GM18526 (cell line): Measurements from ENCODE around the gene MED12L.

Experiments
- POLR2A ChIP-seq: IDR thresholded peaks from 3 replicates; pipeline ENCODE4 v1.6.1; 2011; ENCODE audit not compliant: insufficient read length; ENCODE audit errors: extremely low read depth

The MED12L gene

GRCh38 chr3:151315846-151316245 lies 230.4 kb downstream of the MED12L start:
- TF ChIP-seq POLR2A: no peak

DNA sequence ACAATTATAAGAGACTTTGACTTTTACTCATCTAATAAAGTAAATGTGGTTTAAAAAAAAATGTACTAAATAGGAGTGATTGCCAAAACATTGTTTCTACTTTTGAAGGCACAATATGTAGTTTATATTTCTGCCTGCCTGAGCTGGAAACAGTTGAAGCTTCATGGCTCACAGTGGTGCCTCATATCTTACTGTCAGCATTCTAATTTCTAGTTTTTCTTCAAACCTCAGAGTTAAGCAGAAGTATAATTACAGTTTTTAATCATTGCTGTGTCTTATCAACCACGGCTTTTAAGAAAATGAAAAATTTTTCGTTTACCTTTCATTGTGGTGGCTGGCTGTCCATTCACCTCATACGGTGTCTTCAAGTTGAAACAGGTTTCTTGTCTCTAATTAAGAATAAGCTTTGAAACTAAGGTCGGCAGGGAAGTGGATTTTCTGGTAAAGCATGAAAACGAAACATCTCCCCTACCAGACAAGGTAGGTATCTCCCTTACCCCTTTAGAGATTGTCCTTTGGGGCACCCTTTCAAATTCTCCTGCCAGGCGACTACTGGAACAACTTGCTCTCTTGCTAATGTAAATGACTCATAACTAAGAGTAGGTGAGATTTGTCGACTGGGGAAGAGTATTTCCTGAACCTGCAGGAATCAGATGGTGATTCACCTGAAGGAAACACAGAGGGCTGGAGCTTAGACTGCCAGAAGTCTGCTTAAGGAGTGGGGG lies 231.0 kb downstream of the MED12L start, which contains the start of gene GPR87:
Gene GPR87, minus strand, starts transcription at position 554 of the 725 bp plus-strand sequence. CDS start 16,720 bp downstream, outside the sequence.
- TF ChIP-seq POLR2A: no peak

DNA sequence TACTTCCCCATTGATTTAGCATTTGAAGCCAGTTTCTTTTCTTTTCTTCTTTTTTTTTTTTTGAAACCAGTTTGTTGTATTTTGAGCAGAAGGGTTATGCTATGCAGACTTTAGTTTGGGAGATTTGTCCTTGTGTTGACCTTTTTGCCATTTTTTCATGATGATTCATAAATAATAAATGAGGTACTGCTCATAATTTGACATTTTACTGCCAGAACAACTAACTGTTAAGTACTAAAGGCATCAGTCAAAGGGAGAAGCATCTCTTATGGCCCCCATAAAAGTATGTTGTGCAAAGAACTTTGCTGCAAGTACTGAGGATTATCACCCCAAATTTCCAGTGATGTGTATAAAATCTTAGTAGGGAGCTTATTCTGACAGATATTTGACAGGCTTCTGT lies 232.8 kb downstream of the MED12L start:
- no peak for TF ChIP-seq POLR2A

GRCh38 chr3:151318991-151319390 lies 233.5 kb downstream of the MED12L start:
- no peak for TF ChIP-seq POLR2A

DNA sequence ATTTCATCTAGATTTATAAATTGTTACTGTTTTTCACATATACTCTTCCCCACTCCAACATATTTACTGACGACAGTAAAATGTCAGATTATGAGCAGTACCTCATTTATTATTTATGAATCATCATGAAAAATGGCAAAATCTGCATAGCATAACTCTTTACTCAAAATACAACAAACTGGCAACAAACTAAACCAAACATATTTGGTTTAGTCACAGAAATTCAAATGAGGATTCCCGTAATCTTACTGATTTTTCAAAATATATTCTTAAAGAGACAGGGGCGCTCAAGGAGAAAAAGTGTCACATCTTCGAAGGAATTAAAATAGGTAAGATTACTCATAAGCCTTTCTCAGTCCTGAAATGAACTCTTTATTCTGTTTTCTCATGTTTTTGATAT lies 234.2 kb downstream of the MED12L start:
- TF ChIP-seq POLR2A: no peak

DNA sequence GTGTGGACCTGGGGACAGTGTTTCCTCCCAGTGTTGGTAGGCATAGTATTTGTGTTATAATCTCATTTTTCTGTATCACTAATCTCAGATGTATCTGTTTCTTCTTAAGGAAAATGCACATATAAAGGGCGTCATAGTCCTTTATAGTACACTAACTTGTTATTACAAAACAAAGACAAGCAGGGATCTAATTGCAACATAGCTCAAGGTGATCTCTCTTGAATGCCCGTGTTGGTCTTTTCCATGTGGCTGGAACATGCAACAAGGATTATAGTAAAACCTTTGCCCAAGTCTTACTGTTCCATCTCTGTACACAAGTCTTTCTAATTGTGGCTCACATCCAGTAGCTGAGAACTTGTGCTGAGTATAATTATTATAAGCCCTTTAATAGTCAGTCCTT lies 234.7 kb downstream of the MED12L start:
- no peak for TF ChIP-seq POLR2A

GRCh38 chr3:151321526-151321925 lies 236.1 kb downstream of the MED12L start:
- no peak for TF ChIP-seq POLR2A

DNA sequence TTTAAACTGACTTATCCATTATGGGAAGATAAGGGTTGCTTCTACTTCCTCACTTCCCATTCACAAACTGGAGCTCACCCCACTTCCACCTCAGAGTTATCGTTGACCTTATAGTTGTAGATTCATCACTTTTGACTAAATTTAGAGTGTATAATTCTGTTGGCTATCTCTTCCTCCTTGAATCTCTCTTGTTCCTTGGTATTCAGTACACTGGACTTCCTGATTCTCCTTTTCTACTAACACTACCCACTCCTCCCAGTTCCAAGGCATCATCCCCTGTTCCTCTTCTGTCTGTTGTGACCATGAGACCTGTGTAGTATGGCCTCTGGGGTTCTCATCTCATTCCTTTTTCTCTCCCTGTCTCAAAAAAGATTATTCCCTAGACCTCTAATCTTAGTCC lies 237.0 kb downstream of the MED12L start:
- TF ChIP-seq POLR2A: no peak

- no peak for TF ChIP-seq POLR2A
These were observed 242.2 kb downstream of the MED12L start for GRCh38 chr3:151327571-151328198.

GRCh38 chr3:151328298-151328995 lies 243.0 kb downstream of the MED12L start:
- TF ChIP-seq POLR2A: no peak

DNA sequence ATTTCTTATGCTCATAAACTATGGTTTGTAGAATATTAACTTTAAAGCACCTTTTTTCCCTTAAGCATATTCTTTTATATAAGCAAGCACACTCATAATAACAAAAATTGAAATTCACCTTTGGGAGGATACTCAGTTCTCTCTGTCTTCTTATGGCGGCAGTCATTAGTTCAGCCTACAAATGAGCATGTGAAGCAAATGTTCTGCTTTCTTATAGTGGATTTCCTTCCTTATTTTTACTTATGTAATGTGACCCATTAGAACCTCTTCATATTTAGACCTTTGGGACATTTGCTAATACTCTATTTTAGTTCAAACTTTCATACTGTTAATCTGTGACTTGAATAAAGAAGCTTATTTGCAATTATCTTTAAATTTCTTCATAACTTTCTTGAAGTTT lies 243.9 kb downstream of the MED12L start, which contains the start of gene P2RY13:
Gene P2RY13, minus strand, starts transcription at position 187 of the 400 bp plus-strand sequence. Its CDS starts 21 bp downstream, at position 166.
- no peak for TF ChIP-seq POLR2A

DNA sequence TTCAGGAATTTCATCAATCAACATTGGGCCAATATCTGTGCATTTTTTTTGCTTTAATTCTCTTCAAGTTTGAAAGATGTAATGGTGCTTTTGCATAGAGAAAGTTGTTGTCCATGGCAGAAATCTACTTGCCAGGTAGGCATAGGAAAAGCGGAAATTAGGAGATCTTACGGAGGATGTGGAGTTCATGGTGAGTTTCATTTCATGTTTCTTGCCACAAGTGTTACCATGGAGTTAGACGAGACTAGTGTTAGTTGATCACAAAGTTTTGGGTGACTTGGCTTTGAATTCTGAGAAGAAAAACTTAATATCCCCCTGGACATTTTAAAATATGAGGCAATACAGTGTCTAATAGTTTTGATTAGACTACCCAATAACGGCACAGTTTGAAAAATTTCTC lies 244.9 kb downstream of the MED12L start:
- no peak for TF ChIP-seq POLR2A

GRCh38 chr3:151330899-151331298 lies 245.4 kb downstream of the MED12L start:
- TF ChIP-seq POLR2A: no peak

DNA sequence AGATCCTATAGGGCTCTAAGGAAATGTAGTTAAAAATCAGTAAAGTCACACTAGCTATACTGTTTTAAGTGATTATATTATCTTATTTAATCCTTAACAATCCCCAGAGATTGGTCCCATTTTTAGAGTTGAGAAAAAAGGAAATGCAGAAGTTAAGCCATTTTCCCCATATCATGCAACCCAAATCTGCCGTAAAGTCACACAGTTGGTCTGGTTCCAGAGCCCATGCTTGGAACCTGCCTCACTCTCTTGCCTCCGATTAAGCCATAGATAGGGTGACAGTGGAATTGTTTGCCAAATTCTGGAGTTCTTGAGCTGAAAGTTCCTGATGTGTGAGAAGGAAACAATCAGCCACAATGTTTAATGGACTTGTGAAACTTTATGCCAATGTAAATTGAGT lies 246.2 kb downstream of the MED12L start:
- TF ChIP-seq POLR2A: no peak

- TF ChIP-seq POLR2A: no peak
These were observed 260.4 kb downstream of the MED12L start for GRCh38 chr3:151345859-151346258.

GRCh38 chr3:151346292-151346691 lies 260.8 kb downstream of the MED12L start:
- no peak for TF ChIP-seq POLR2A

- no peak for TF ChIP-seq POLR2A
These were observed 262.0 kb downstream of the MED12L start for GRCh38 chr3:151347432-151347831.

DNA sequence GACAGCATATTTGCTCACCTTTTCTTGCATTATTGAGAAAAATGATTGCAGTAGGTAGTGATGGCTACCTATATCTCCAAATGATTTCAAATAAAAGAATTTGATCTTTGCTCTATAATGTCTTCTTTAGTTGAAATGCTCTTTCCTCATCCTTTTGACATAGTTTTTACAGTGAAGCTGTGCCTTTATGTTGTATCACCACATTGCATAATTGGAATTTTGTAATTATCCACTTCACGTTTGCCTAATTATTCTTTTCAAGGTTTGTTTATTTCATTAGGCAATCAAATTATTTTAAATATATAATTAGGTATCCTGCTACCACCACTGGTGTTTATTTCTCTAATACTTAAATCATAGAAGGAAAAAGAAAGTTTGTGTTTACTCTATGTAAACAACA lies 265.2 kb downstream of the MED12L start:
- TF ChIP-seq POLR2A: no peak
